HepG2 (cell line): Measurements from ENCODE around the gene VSNL1. TPM values are rescaled to one million over a fixed set of nuclear protein-coding genes. Genes with fewer than 3 reads are reported as not detected.

Experiments
- AGO1 ChIP-seq: fragments of 200-400 bp; formaldehyde crosslinking; IDR thresholded peaks from 2 replicates; pipeline ENCODE4 v1.6.1; 2017; ENCODE audit warnings: mild to moderate bottlenecking, low read depth, low read length, moderate library complexity; ENCODE audit not compliant: poor library complexity, severe bottlenecking
- BATF2 ChIP-seq: sonication (generic); formaldehyde crosslinking; IDR thresholded peaks from 2 replicates; pipeline ENCODE4 v1.8.0; 2022; ENCODE audit warnings: mild to moderate bottlenecking, missing genetic modification reagents, moderate library complexity
- ELF1 ChIP-seq: sonication (generic); formaldehyde crosslinking; IDR thresholded peaks from 2 replicates; pipeline ENCODE4 v1.4.0; 2020; ENCODE audit warnings: missing genetic modification reagents
- GLI4 ChIP-seq: sonication (generic); formaldehyde crosslinking; IDR thresholded peaks from 2 replicates; pipeline ENCODE4 v1.5.1; 2020; ENCODE audit warnings: missing genetic modification reagents, mild to moderate bottlenecking, moderate library complexity, borderline replicate concordance
- MAZ ChIP-seq, 2 experiments: sonication (generic) in 1 of 2; formaldehyde crosslinking in 1 of 2; IDR thresholded peaks; 2 replicates each; pipeline versions ENCODE4 v1.5.0 to v1.6.1; 2012 to 2020; ENCODE audit warnings: low read depth in 2 of 2, mild to moderate bottlenecking in 2 of 2, borderline replicate concordance in 1 of 2, improper control_type of control experiment in 1 of 2, low read length in 1 of 2, missing genetic modification reagents in 1 of 2, moderate library complexity in 1 of 2
- SAFB2 ChIP-seq: sonication (generic); formaldehyde crosslinking; IDR thresholded peaks from 2 replicates; pipeline ENCODE4 v1.5.1; 2020; ENCODE audit warnings: missing genetic modification reagents, low read depth, mild to moderate bottlenecking, borderline replicate concordance
- SMAD3 ChIP-seq: sonication (generic); formaldehyde crosslinking; IDR thresholded peaks from 2 replicates; pipeline ENCODE4 v1.4.0; 2020; ENCODE audit warnings: missing genetic modification reagents
- TCF7L2 ChIP-seq: IDR thresholded peaks from 2 replicates; pipeline ENCODE4 v1.6.1; 2011; ENCODE audit warnings: mild to moderate bottlenecking, low read depth, low read length, moderate library complexity
- TOE1 ChIP-seq: sonication (generic); formaldehyde crosslinking; IDR thresholded peaks from 2 replicates; pipeline ENCODE4 v1.4.0; 2020; ENCODE audit warnings: mild to moderate bottlenecking, missing genetic modification reagents
- ZBTB40 ChIP-seq, 2 experiments: fragments of 450-650 bp in 1 of 2; sonication (generic) in 1 of 2; formaldehyde crosslinking in 1 of 2; IDR thresholded peaks; 2 replicates each; pipeline versions ENCODE4 v1.6.1 to v1.8.0; 2016 to 2022; ENCODE audit warnings: antibody characterized with exemption in 1 of 2, mild to moderate bottlenecking in 1 of 2, missing genetic modification reagents in 1 of 2
- ZFP62 ChIP-seq: sonication (generic); formaldehyde crosslinking; IDR thresholded peaks from 2 replicates; pipeline ENCODE4 v1.4.0; 2020; ENCODE audit warnings: missing genetic modification reagents
- ZNF121 ChIP-seq: sonication (generic); formaldehyde crosslinking; IDR thresholded peaks from 2 replicates; pipeline ENCODE4 v1.5.0; 2020; ENCODE audit warnings: mild to moderate bottlenecking, missing genetic modification reagents
- ZNF382 ChIP-seq: sonication (generic); formaldehyde crosslinking; IDR thresholded peaks from 2 replicates; pipeline ENCODE4 v1.5.0; 2020; ENCODE audit warnings: missing genetic modification reagents, mild to moderate bottlenecking, borderline replicate concordance
- ZNF460 ChIP-seq: sonication (generic); formaldehyde crosslinking; IDR thresholded peaks from 2 replicates; pipeline ENCODE4 v1.5.1; 2020; ENCODE audit warnings: missing genetic modification reagents, mild to moderate bottlenecking, borderline replicate concordance
- ZNF503 ChIP-seq: sonication (generic); formaldehyde crosslinking; IDR thresholded peaks from 2 replicates; pipeline ENCODE4 v1.4.0; 2020; ENCODE audit warnings: missing genetic modification reagents
- ZNF576 ChIP-seq: sonication (generic); formaldehyde crosslinking; IDR thresholded peaks from 2 replicates; pipeline ENCODE4 v1.4.0; 2020; ENCODE audit warnings: mild to moderate bottlenecking, missing genetic modification reagents
- ZNF709 ChIP-seq: sonication (generic); formaldehyde crosslinking; IDR thresholded peaks from 2 replicates; pipeline ENCODE4 v1.5.0; 2020; ENCODE audit warnings: mild to moderate bottlenecking, missing genetic modification reagents
- ZZZ3 ChIP-seq: sonication (generic); formaldehyde crosslinking; IDR thresholded peaks from 2 replicates; pipeline ENCODE4 v1.4.0; 2020; ENCODE audit warnings: missing genetic modification reagents, mild to moderate bottlenecking, borderline replicate concordance
- polyA plus RNA-seq, 8 experiments: library from polyadenylated mRNA; depleted of rRNA in 3 of 8; stranded (reverse) in 7 of 8; unstranded in 1 of 8; fragments of >200 nt; fragmentation: Illumina TruSeq in 4 of 8; extraction: Trizol in 4 of 8; gene quantifications; 2 replicates each; pipeline versions ENCODE4 v1.2.1 to v1.2.3, GENCODE V29; 2011 to 2016; ENCODE audit warnings: low read depth in 4 of 8, missing spikeins in 1 of 8, mixed read lengths in 1 of 8; ENCODE audit not compliant: insufficient read depth in 1 of 8
- total RNA-seq, 5 experiments: library from RNA; depleted of rRNA; stranded (reverse); fragments of >200 nt; fragmentation: Illumina TruSeq; extraction: Trizol; gene quantifications; 2 replicates each; pipeline ENCODE4 v1.2.3, GENCODE V29; 2016; ENCODE audit warnings: low read depth in 1 of 5

VSNL1 gene
- total and polyA plus RNA-seq, 2 of the 13 experiments (the other 11 are each of a cell fraction or from before 2014, with no cell fraction given) = 63.2 to 95.9 TPM

DNA sequence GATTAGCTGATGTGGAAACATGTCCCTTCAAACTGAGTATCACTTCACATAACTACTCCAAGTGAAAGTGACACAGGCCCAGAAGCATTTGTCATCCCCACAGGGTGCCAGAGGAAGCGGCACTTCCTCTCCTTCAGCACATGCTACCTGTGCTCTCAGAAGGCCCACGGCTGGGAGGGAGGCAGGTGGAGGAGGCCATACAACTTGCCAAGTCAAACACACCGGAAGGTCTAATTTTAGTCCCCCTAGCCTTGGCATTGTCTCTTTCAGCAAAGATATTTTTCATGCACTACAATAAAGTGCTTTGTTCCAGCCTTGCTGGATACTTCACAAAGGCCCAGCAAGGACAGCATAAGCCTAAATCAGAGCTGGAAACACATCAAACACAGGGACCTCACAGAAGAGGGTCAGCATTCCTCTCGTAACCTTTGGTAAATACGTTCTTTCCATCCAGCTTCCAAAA is 38.0 kb downstream of the VSNL1 start (continued):
- TF ChIP-seq ZNF503 = peak; percentile 82
- TF ChIP-seq TOE1 = no peak
- no peak for TF ChIP-seq ZNF576 (CRISPR knock-in tag)
- TF ChIP-seq ZBTB40 (IDR thresholded peaks at IDR 0.05) = no peak
- TF ChIP-seq ZBTB40 (CRISPR knock-in tag; IDR thresholded peaks at IDR 0.05) = no peak
- TF ChIP-seq GLI4 (CRISPR knock-in tag) = no peak
- TF ChIP-seq ZZZ3 (CRISPR knock-in tag) = no peak
- TF ChIP-seq TCF7L2 = no peak
- peak; percentile 35; the same call in 1 of the 2 replicates for TF ChIP-seq SAFB2 (CRISPR knock-in tag)
- no peak for TF ChIP-seq ZNF709
- TF ChIP-seq AGO1 = no peak
- TF ChIP-seq SMAD3 (CRISPR knock-in tag) = no peak
- TF ChIP-seq ZNF382 = no peak
- no peak for TF ChIP-seq ZNF460 (CRISPR knock-in tag)
- TF ChIP-seq ZFP62 (CRISPR knock-in tag) = no peak
- TF ChIP-seq ZNF121 = no peak
- peak; percentile 62 for TF ChIP-seq ELF1 (CRISPR knock-in tag)
- no peak for TF ChIP-seq MAZ (IDR thresholded peaks at IDR 0.05; ENCODE audit: borderline replicate concordance, low read depth, low read length)
- no peak for TF ChIP-seq MAZ (CRISPR knock-in tag; IDR thresholded peaks at IDR 0.05; ENCODE audit: low read depth)
- no peak for TF ChIP-seq BATF2 (CRISPR knock-in tag)
